ENCODE data around the gene CADPS.

- TF ChIP-seq CTCF (conservative IDR thresholded peaks at IDR 0.05; ENCODE audit: low read depth, low read length) = no peak
- no peak for TF ChIP-seq EZH2 (IDR thresholded peaks at IDR 0.05; ENCODE audit: borderline replicate concordance, low read depth, low read length, poor library complexity, severe bottlenecking)
These were observed 44.7 kb upstream of the CADPS start for GRCh38 chr3:62919784-62920465.

Data from A673 (cell line).